HG03045 (cell line): ENCODE results near the gene ZFAND3.

Source experiments
- ATAC-seq: cut with Tn5 transposase; IDR thresholded peaks from one replicate; pipeline ENCODE4 v1.9.1; 2021; ENCODE audit warnings: mild to moderate bottlenecking, moderate library complexity; ENCODE audit not compliant: unreplicated experiment

ZFAND3 gene

DNA sequence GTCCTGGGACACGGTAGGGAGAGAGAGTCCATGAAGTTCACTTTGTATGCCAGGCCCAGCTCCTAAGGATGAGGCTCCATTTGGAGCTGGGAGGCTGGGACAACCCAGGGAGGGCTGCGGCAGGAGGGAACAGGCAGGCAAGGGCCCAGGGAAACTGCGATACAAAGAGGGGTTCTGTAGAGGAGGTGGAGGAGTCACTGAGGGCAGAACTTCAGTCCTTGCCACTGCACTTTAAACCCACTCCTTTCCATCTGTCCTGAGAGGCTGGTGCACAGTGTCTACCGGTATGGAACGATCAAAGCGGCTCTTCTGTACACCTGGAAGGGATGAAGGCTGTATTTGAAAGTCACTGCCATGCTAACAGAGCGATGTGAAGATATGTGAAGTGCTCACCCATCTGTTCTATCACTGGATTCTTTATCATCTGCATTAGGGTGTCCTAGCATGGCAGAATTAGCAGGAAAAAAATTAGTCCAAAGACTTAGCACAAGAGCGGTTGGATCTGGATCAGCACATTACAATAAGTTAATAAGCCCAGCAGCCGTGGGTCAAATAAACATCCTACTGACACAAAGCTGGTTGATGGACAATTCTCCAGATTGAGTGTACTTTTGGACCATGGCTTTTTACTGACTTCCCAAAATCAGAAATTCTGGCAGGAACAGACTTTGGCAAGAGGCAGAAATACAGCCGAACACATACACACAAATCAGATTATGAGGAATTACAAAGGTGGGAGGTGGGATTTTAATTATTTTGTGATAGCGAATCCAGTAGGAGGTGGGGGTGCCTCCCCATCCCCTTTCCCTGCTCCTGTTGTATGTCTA is 20.9 kb upstream of the ZFAND3 start:
- ATAC-seq = no peak

- ATAC-seq = no peak
These were observed 20.3 kb upstream of the ZFAND3 start for GRCh38 chr6:37799263-37799644.

- no peak for ATAC-seq
These were observed 18.6 kb upstream of the ZFAND3 start for GRCh38 chr6:37800703-37801604.

- ATAC-seq = no peak
These were observed 18.0 kb upstream of the ZFAND3 start for GRCh38 chr6:37801605-37801940.

GRCh38 chr6:37802810-37803209 is 16.7 kb upstream of the ZFAND3 start:
- ATAC-seq = no peak

DNA sequence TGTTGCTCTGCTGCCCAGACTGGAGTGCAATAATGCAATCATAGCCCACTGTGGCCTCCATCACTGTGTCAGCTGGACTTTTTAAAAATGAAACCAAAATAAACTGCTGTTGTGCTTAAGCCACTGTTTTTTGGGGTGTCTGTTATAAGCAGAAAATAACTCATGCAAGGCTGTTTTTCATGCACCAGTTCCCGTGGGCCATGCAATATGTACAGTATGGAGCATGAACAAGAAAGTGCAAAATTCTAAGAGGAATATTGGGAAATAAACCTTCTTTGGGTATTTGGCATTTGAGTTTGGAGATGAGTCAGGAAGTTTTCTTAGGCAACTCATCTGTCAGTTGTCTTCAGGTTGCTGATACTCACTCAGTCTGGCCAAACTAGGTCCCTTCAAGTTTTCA is 14.9 kb upstream of the ZFAND3 start:
- ATAC-seq = no peak

- no peak for ATAC-seq
These were observed 13.3 kb upstream of the ZFAND3 start for GRCh38 chr6:37806213-37806612.

DNA sequence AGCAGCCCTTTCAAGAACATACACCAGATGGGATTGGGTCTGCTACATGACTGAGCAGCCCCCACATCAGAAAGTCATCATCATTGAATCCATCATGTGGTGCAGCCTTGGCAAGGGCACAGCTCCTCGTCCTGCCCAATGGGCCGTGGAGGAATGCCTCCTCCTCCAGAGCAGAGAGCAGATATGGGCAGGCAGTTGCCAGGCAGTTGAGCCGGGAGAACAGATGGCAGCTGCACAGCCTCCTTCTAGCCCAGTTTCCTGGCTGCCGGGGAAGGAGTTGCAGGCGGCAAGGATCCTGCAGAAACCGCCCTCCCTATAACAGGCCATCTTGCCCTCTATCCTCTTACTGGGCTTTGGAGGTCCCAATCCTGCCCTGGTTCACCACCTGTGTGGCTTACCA is 11.9 kb upstream of the ZFAND3 start:
- ATAC-seq = no peak

DNA sequence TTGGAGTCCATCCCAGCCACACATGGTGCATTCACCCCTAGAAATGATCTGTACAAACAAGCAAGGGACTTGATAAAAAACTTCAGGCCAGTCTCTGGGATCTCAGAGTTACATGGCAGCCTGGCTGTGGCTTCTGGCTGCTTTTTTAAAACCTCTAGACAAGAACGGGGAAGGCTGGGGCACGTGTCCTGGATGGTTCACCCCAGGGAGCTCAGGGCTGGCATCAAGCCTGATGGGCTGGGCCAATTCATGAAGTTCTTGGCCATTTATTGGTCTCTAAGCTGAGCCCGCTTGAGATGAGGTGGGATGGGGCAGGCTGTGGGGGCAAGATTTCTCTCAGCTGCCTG is 10.4 kb upstream of the ZFAND3 start:
- ATAC-seq = no peak

DNA sequence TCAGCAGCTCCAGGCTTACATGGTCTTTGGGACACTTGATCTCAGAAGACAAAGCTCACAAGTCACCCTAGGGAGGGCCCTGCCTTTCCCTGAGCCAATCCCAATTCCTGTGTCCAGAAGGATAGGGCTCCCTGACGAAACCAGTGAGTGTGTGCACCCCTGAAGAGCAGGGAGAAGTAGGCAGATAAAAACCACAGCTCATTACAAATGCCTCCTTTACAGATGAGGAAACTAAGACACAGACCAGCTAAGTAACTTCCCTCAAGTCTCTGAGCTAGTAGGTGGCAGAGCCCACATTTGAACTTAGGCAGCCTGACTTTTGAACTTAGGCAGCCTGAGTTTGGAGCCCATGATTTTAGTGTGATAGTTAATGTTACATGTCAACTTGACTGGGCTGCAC is 6.7 kb upstream of the ZFAND3 start:
- no peak for ATAC-seq

DNA sequence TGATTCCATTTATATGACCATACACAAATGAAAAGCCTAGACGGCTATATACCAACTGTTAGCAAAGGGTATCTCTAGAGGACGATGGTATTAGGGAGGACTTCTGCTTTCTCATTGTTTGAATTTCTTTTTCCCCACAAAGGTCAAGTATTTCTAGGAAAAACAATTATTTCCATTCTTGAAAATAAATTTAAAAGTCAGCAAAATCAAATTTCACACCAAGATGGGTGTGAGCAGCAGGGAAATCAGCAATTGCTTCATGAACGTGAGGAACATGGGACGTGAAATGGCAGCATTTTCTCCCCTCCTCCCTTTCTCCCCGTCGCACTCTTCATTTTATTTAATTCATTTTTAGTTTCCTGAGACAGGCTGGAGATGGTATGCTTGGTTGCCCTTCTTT is 5.2 kb upstream of the ZFAND3 start:
- ATAC-seq = no peak

DNA sequence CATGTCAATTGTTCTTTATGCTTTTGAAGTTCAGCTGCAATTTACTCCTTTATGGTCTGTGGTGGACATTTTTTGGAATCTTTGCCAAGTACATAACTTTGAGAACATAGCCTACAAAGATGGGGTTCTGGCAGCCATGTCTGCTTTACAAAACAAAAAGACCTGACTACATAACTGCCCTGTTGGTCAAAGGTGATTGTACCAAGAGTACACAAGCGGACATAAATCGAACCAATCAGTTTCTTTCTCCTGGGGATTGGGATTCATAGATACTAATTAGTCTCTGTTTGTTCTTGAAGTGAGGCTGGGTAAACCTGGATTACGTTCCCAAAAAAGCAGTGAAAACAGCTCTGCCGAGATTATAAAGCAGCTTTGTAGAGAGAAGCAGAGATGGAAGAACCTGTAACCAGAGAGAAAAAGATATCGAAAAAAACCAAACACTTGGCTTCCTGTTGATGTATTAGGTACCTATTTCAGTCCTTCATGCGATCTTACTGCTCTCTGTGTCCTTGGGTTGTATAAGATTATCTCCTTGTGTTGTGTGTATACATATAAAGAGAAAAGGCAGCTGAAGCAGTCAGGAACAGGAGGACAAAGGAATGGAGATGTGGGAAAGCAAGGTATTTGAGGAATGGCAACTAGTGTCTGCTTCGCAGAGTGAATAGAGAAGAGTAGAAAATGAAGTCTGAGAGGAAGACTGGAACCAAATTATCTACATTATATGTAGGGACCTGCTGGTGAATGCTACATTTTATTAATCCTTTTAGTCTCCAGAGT is 2.7 kb upstream of the ZFAND3 start:
- ATAC-seq = no peak

- ATAC-seq = peak; percentile 71
These were observed 871 bp upstream of the ZFAND3 start for GRCh38 chr6:37818536-37819176.

- ATAC-seq = peak; percentile 9
These were observed 533 bp downstream of the ZFAND3 start for GRCh38 chr6:37819802-37820717.

GRCh38 chr6:37820718-37821079 is 1.2 kb downstream of the ZFAND3 start:
- ATAC-seq = no peak

DNA sequence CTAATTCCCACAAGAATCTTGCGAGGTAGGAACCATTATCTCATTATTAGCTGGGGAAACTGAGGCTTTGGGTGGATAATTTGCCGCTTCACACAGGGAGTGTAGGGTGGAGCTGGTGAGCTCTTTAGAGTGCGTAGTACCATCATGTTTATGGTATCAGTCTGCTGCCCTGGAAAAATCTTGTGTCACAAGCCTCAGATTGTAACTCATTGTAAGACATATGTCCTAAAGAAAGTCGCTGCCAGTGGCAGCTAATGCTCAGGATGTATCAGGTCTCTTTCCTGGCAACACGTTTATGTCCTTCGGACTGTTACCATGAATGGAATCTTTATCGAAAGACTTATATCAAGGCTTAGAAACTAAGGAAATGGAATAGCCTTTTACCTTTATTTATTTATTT is 1.9 kb downstream of the ZFAND3 start:
- no peak for ATAC-seq

DNA sequence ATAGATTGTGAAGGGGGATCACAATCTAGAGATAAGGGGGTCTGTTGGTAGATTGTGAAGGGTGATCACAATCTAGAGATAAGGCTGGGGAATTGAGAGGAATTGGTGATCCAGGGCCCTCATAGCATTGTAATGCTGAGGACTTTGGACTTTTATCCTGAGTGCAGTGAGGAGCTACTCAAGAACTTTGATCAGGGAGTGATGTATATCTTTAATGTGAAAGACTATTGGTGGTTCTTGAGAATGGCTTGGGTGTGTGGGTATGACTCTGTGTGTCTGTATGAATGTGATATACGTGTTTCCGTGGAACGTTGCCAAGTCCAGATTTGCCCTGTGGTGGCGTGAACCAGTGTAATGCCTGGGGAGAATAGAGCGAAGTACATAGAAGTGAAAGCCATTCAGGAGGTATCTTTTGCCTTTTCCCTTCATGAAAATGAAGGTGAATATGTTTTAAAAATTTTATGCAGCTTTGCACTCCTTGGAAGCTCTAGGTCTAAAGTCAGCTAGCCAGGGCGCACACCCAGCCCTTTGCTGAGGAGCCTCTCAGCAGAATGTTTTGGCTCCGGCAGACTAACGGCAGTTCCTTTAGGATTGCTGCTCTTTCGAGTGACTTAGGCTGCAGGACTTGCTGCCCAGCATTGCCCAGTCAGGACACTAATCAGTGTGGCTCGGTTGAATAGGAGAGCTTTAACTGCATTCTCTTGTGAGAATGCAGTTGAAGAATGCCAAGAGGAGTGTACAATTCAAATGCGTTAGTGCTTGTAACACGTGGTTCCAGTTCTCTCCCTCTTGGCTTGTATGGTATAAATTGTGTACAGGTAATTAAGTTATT is 3.5 kb downstream of the ZFAND3 start:
- no peak for ATAC-seq

- no peak for ATAC-seq
These were observed 4.6 kb downstream of the ZFAND3 start for GRCh38 chr6:37824170-37824569.

DNA sequence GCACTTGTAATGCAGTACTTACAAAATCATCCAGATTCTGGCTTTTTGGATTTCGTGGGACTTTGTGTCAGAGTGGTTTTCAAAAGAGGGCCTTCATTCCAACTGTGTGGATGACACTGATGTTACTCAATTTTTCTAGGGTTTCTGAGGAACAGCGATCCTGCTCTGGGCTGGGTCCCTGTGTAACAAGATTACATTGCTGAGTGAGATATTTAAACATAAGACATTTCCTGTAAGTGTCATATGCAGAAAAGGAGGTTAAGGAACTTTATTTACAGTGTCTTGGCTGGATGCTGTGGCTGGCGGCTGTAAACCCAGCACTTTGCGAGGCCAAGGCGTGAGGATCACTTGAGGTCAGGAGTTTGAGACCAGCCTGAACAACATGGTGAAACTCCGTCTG is 6.7 kb downstream of the ZFAND3 start:
- no peak for ATAC-seq
